Vagina (tissue), 2 donors: ENCODE results near the gene NTSR1. TPM values are rescaled to one million over a fixed set of nuclear protein-coding genes. Genes with fewer than 3 reads are reported as not detected.

Experiments
- DNase-seq, 2 donors: peaks; one replicate each; pipeline ENCODE4 v3.0.0-alpha.2; 2017; ENCODE audit errors: extremely low spot score in 2 of 2
- H3K27ac ChIP-seq: fragments of 200-600 bp; sonication (generic); one replicate; pipeline ENCODE4 v1.5.1; 2019
- H3K27me3 ChIP-seq: fragments of 200-600 bp; sonication (generic); one replicate; pipeline ENCODE4 v1.5.1; 2019
- H3K36me3 ChIP-seq, 2 donors: fragments of 200-600 bp; sonication (generic); one replicate each; pipeline ENCODE4 v1.5.1; 2017 to 2019
- H3K4me1 ChIP-seq: fragments of 200-600 bp; sonication (generic); one replicate; pipeline ENCODE4 v1.5.1; 2019
- H3K4me3 ChIP-seq, 2 donors: fragments of 200-600 bp; sonication (generic); 1 replicate in 1 of 2; 2 replicates in 1 of 2; pipeline ENCODE4 v1.5.1; 2016 to 2019
- H3K9me3 ChIP-seq: fragments of 200-600 bp; sonication (generic); one replicate; pipeline ENCODE4 v1.5.1; 2019
- CTCF ChIP-seq, 3 experiments: fragments of 450-650 bp in 2 of 3; fragments of 200-600 bp in 1 of 3; sonication (generic) in 1 of 3; IDR thresholded peaks; one replicate each; pipeline ENCODE4 v1.5.1; 2017 to 2019; ENCODE audit warnings: antibody characterized with exemption in 3 of 3, mild to moderate bottlenecking in 2 of 3, moderate library complexity in 2 of 3
- POLR2A ChIP-seq, 2 donors: fragments of 450-650 bp; IDR thresholded peaks; one replicate each; pipeline ENCODE4 v1.6.1; 2017; ENCODE audit warnings: antibody characterized with exemption in 2 of 2, mild to moderate bottlenecking in 2 of 2, moderate library complexity in 2 of 2
- POLR2AphosphoS5 ChIP-seq, 2 donors: sonication (generic); formaldehyde crosslinking; IDR thresholded peaks; one replicate each; pipeline ENCODE4 v1.9.0; 2017; ENCODE audit warnings: antibody characterized with exemption in 2 of 2, mild to moderate bottlenecking in 2 of 2, low read depth in 1 of 2; ENCODE audit not compliant: insufficient read depth in 1 of 2
- intact Hi-C: fragments of 100-400 bp; cut with DNase I; formaldehyde crosslinking; loops from one replicate; pipeline ENCODE4 v1.15.1; 2023
- total RNA-seq: library from RNA; depleted of rRNA; stranded (reverse); fragments of >200 nt; gene quantifications from one replicate; pipeline ENCODE4 v1.2.3, GENCODE V29; 2016

The NTSR1 gene
- total RNA-seq, 1 donor from 2014 or later: 0.49 TPM

GRCh38 chr20:62758226-62758912 lies 49.7 kb downstream of the NTSR1 start:
- H3K36me3 ChIP-seq: no peaks in the 10 kb centered on the region
- intact Hi-C loops: no loop called here
- H3K27me3 ChIP-seq: no peaks in the 10 kb centered on the region
- no peaks in the 10 kb centered on the region for H3K4me1 ChIP-seq
- no peaks in the 10 kb centered on the region for H3K9me3 ChIP-seq
- no peak overlapping the region for H3K27ac ChIP-seq
- DNase-seq: no peak
- no peak overlapping the region for H3K4me3 ChIP-seq
- TF ChIP-seq POLR2AphosphoS5 (IDR thresholded peaks at IDR 0.05; ENCODE audit: insufficient read depth in 1 of 2, low read depth in 1 of 2): no peak
- TF ChIP-seq CTCF (IDR thresholded peaks at IDR 0.05): no peak
- TF ChIP-seq POLR2A (IDR thresholded peaks at IDR 0.05): no peak

- no peak overlapping the region for H3K4me3 ChIP-seq
- intact Hi-C loops: no loop called here
- no peak overlapping the region for H3K27ac ChIP-seq
- H3K4me1 ChIP-seq: no peaks in the 10 kb centered on the region
- no peaks in the 10 kb centered on the region for H3K36me3 ChIP-seq
- no peak for DNase-seq
- TF ChIP-seq POLR2AphosphoS5 (IDR thresholded peaks at IDR 0.05; ENCODE audit: insufficient read depth in 1 of 2, low read depth in 1 of 2) (no peak), POLR2A (IDR thresholded peaks at IDR 0.05) (no peak), CTCF (IDR thresholded peaks at IDR 0.05) (no peak)
- H3K27me3 ChIP-seq: no peaks in the 10 kb centered on the region
- H3K9me3 ChIP-seq: no peaks in the 10 kb centered on the region
Measured at GRCh38 chr20:62759981-62760431, 51.4 kb downstream of the NTSR1 start.

DNA sequence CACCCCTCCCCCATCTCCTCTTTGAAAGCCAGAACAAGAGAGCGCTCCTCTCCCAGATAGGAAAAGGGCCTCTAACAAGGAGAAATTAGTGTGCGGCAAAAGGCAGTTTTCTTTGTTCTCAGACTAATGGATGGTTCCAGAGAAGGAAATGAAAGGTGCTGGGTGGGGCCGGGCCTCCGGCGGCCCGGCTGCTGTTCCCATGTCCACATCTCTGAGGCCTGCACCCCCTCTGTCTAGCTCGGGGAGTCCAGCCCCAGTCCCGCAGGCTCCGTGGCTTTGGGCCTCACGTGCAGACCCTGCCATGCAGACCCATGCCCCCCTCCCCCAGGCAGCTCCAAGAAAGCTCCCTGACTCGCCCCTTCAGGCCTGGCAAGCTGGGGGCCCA lies 51.8 kb downstream of the NTSR1 start:
- Histone ChIP-seq H3K27me3 (no peaks in the 10 kb centered on the region), H3K27ac (no peak overlapping the region)

DNA sequence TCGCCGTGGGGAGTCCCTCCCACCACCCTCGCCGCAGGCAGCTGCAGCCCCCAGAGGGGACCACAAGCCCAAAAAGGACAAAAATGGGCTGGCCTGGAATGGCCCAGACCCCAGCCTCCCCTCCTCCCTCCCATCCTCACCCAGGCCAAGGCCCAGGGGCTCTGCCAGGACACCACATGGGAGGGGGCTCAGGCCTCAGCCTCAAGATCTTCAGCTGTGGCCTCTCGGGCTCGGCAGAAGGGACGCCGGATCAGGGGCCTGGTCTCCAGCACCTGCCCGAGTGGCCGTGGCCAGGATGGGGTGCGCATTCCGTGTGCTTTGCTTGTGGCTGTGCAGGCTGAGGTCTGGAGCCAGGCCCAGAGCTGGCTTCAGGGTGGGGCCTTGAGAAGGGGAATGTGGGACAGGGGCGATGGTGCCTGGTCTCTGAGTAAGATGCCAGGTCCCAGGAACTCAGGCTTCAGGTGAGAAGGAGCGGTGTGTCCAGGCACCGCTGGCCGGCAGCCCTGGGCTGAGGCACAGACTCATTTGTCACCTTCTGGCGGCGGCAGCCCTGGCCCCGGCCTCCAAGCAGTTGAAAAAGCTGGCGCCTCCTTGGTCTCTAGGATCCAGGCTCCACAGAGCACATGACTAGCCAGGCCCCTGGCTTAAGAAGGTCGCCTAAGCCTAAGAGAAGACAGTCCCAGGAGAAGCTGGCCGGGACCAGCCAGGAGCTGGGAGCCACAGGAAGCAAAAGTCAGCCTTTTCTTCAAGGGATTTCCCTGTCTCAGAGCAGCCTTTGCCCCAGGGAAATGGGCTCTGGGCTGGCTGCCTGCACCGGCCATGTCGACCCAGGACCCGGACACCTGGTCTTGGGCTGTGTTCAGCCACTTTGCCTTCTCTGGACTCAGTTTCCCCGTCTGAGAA lies 52.5 kb downstream of the NTSR1 start:
- Histone ChIP-seq H3K4me1 (no peaks in the 10 kb centered on the region), H3K4me3 (no peak overlapping the region), H3K27ac (no peak overlapping the region), H3K9me3 (no peaks in the 10 kb centered on the region), H3K27me3 (no peaks in the 10 kb centered on the region), H3K36me3 (no peaks in the 10 kb centered on the region)
- intact Hi-C loops: no loop called here
- TF ChIP-seq POLR2A (IDR thresholded peaks at IDR 0.05) (no peak), CTCF (IDR thresholded peaks at IDR 0.05) (no peak), POLR2AphosphoS5 (IDR thresholded peaks at IDR 0.05; ENCODE audit: insufficient read depth in 1 of 2, low read depth in 1 of 2) (no peak)
- DNase-seq: no peak

More for the DNA sequence above, 51.8 kb downstream of the NTSR1 start:
- intact Hi-C loops: no loop called here
- no peaks in the 10 kb centered on the region for H3K9me3 ChIP-seq
- no peaks in the 10 kb centered on the region for H3K4me1 ChIP-seq
- no peak overlapping the region for H3K4me3 ChIP-seq
- no peaks in the 10 kb centered on the region for H3K36me3 ChIP-seq
- no peak for DNase-seq
- TF ChIP-seq CTCF (IDR thresholded peaks at IDR 0.05) (no peak), POLR2AphosphoS5 (IDR thresholded peaks at IDR 0.05; ENCODE audit: insufficient read depth in 1 of 2, low read depth in 1 of 2) (no peak), POLR2A (IDR thresholded peaks at IDR 0.05) (no peak)
